ENCODE results near the gene AUTS2.

The AUTS2 gene

DNA sequence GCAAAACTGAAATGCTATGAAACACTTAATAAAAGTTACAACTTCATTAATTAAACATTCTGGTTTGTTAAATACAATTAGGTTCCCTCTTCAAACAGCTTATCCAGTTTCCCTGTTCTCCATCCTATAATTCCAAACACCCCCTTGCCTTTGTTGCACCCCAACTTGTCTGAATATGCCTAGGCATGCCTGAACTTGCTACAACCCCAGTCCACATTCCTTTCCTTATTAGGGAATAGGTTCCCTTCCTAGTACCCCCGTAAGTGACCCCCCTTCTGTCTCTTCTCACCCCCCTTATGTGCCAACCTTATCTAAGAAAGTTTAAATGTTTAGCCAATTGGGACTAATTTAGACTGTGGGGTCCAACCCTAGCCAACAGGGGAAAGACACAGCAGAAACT, 1238.0 kb downstream of the AUTS2 start:
- Histone ChIP-seq H3K27me3 (ENCODE audit: control insufficient read depth in 1 of 2, insufficient read depth in 2 of 2, low read length in 2 of 2) (peaks cover 0 to 6% of the 10 kb centered on the region in 2 donors), H3K9me3 (ENCODE audit: control insufficient read depth in 2 of 2, low read length in 2 of 2) (peaks cover 0 to 2% of the 10 kb centered on the region in 2 donors), H3K4me1 (ENCODE audit: control insufficient read depth, insufficient read depth, low read length) (no peaks in the 10 kb centered on the region), H3K9ac (ENCODE audit: low read length in 2 of 2) (no peak overlapping the region), H3K36me3 (ENCODE audit: control insufficient read depth in 2 of 2, insufficient read depth in 2 of 2, low read length in 2 of 2) (no peaks in the 10 kb centered on the region), H3K27ac (ENCODE audit: low read length) (no peak overlapping the region), H3K4me3 (ENCODE audit: low read length in 2 of 2) (no peak overlapping the region)

DNA sequence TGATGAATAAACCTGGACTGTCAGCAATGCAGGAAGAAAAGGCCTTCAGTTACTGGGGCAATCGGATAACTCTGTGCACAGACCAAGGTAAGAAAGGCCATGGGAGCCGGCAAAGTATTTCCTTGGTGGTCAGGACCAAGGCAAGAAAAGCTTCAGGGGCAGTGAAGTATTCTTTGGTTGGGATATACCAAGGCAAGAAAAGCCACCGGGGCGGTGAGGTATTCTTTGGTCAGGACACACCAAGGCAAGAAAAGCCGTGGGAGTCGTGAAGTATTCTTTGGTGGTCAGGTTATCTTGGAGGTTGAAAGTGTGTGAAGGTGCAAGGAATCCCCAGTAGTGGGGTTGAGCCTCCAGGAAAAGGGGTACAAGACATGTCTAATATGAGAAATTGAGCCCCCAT, 1238.7 kb downstream of the AUTS2 start:
- Histone ChIP-seq H3K4me3 (ENCODE audit: low read length in 2 of 2) (no peak overlapping the region), H3K9me3 (ENCODE audit: control insufficient read depth in 2 of 2, low read length in 2 of 2) (peaks cover 0 to 2% of the 10 kb centered on the region in 2 donors), H3K27ac (ENCODE audit: low read length) (no peak overlapping the region), H3K9ac (ENCODE audit: low read length in 2 of 2) (no peak overlapping the region), H3K4me1 (ENCODE audit: control insufficient read depth, insufficient read depth, low read length) (no peaks in the 10 kb centered on the region), H3K27me3 (ENCODE audit: control insufficient read depth in 1 of 2, insufficient read depth in 2 of 2, low read length in 2 of 2) (peaks cover 0 to 6% of the 10 kb centered on the region in 2 donors), H3K36me3 (ENCODE audit: control insufficient read depth in 2 of 2, insufficient read depth in 2 of 2, low read length in 2 of 2) (no peaks in the 10 kb centered on the region)

DNA sequence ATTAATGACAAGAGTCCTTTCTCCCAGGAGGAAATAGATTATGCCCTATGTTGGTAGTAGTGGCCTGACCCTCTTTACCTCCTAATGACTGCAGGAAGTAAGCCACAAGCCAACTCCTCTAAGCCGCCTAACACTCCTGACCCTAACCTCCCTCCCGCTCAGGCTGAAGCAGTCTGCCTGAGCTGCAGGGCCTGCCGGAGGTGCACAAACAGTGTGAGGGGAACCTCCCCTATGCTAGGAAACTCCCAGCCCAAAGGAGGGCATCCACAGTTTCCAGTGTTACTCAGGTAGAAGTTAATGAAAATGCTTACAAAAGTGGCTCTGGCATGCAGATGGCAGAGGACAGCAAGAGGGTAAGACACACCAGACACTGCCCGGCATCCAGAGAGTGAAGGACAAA, 1239.3 kb downstream of the AUTS2 start:
- Histone ChIP-seq H3K27ac (ENCODE audit: low read length) (no peak overlapping the region), H3K9ac (ENCODE audit: low read length in 2 of 2) (no peak overlapping the region), H3K4me3 (ENCODE audit: low read length in 2 of 2) (no peak overlapping the region), H3K4me1 (ENCODE audit: control insufficient read depth, insufficient read depth, low read length) (no peaks in the 10 kb centered on the region), H3K9me3 (ENCODE audit: control insufficient read depth in 2 of 2, low read length in 2 of 2) (peaks cover 0 to 2% of the 10 kb centered on the region in 2 donors), H3K27me3 (ENCODE audit: control insufficient read depth in 1 of 2, insufficient read depth in 2 of 2, low read length in 2 of 2) (peaks cover 0 to 6% of the 10 kb centered on the region in 2 donors), H3K36me3 (ENCODE audit: control insufficient read depth in 2 of 2, insufficient read depth in 2 of 2, low read length in 2 of 2) (no peaks in the 10 kb centered on the region)

DNA sequence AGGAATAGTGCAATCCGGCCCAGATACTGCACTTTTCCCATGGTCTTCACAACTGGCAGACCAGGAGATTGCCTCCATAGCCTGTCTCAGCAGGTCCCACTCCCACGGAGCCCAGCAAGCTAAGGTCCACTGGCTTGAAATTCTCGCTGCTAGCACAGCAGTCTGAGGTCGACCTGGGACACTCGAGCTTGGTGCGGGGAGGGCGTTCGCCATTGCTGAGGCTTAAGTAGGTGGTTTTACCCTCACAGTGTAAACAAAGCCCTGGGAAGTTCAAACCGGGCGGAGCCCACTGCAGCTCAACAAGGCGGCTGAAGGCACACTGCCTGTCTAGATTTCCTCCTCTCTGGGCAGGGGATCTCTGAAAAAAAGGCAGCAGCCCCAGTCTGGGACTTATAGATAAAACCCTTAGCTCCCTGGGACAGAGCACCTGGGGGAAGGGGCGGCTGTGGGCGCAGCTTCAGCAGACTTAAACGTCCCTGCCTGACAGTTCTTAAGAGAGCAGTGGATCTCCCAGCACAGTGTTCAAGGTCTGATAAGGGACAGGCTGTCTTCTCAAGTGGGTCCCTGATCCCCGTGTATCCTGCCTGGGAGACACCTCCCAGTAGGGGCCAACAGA, 1240.1 kb downstream of the AUTS2 start:
- H3K27ac ChIP-seq (ENCODE audit: low read length), result no peak overlapping the region
- no peaks in the 10 kb centered on the region for H3K4me1 ChIP-seq (ENCODE audit: control insufficient read depth, insufficient read depth, low read length)
- H3K9me3 ChIP-seq (ENCODE audit: control insufficient read depth in 2 of 2, low read length in 2 of 2), result peaks cover 0 to 2% of the 10 kb centered on the region in 2 donors
- no peak overlapping the region for H3K9ac ChIP-seq (ENCODE audit: low read length in 2 of 2)
- H3K4me3 ChIP-seq (ENCODE audit: low read length in 2 of 2), result no peak overlapping the region
- H3K27me3 ChIP-seq (ENCODE audit: control insufficient read depth in 1 of 2, insufficient read depth in 2 of 2, low read length in 2 of 2), result peaks cover 0 to 6% of the 10 kb centered on the region in 2 donors
- no peaks in the 10 kb centered on the region for H3K36me3 ChIP-seq (ENCODE audit: control insufficient read depth in 2 of 2, insufficient read depth in 2 of 2, low read length in 2 of 2)
